ENCODE measurements around the gene CDH13.

Gene CDH13

DNA sequence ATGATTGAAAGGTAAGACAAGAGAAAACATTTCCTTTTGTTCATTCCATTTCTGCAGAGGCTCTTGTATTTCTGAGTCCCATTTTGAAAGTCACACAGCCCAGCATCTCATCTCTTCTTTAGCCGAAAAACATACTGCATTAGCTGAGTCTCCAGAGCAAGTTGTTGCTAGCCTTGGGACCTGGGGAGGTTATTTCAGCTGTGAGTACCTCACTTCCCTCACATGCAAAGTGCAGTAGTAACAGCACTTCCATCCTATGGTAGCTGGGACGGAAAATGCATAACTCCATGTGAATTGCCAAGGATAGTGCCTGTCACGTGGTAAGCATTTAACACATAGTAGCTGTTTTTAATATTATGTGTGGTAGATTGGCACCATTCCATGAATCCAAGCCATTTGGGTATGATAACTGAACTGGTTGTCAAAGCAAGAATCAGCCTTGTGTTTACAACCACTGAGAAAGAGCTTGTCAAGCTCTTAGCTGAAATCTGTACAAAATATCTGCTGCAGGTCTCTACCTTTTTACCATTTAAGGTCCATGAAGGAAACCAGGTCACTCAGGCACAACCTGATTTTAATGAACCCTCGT, 345.7 kb downstream of the CDH13 start:
- Histone ChIP-seq H3K9me3 (ENCODE audit: control insufficient read depth in 2 of 2, low read length in 2 of 2) (peaks cover 0 to 3% of the 10 kb centered on the region in 2 donors), H3K36me3 (ENCODE audit: control insufficient read depth in 2 of 2, insufficient read depth in 2 of 2, low read length in 2 of 2) (no peaks in the 10 kb centered on the region), H3K27ac (ENCODE audit: low read length) (no peak overlapping the region), H3K27me3 (ENCODE audit: control insufficient read depth in 1 of 2, insufficient read depth in 2 of 2, low read length in 2 of 2) (no peaks in the 10 kb centered on the region), H3K4me3 (ENCODE audit: low read length in 2 of 2) (no peak overlapping the region), H3K9ac (ENCODE audit: low read length in 2 of 2) (no peak overlapping the region), H3K4me1 (ENCODE audit: control insufficient read depth, insufficient read depth, low read length) (no peaks in the 10 kb centered on the region)

DNA sequence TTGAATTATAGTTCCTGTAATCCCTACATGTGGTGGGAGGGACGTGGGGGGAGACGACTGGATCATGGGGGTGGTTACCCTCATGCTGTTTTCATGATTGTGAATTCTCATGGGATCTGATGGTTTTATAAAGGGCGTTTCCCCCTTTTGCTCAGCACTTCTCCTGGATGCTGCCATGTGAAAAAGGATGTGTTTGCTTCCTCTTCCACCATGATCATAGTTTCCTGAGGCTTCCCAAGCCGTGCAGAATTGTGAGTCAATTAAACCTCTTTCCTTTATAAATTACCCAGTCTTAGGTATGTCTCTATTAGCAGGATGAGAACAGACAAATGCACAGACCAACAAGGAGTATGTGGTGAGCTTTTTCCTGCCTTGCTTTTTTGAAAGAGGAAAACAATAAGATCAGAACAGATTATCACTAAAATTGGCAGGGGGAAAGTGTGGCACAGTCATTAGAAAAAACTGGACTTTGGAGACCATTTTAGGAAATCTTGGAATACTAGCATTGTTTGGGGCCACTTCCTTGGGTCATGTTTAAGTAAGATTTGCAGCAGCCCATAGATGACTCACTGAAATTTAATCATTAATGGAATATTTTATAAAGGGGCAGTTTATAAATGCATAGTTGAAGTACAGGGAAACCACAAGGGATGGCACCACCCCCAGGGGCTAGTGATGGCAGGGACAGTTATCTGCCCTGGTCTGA, 352.8 kb downstream of the CDH13 start:
- H3K4me1 ChIP-seq (ENCODE audit: control insufficient read depth, insufficient read depth, low read length), result no peaks in the 10 kb centered on the region
- H3K27me3 ChIP-seq (ENCODE audit: control insufficient read depth in 1 of 2, insufficient read depth in 2 of 2, low read length in 2 of 2), result no peaks in the 10 kb centered on the region
- no peaks in the 10 kb centered on the region for H3K36me3 ChIP-seq (ENCODE audit: control insufficient read depth in 2 of 2, insufficient read depth in 2 of 2, low read length in 2 of 2)
- peaks cover 0 to 3% of the 10 kb centered on the region in 2 donors for H3K9me3 ChIP-seq (ENCODE audit: control insufficient read depth in 2 of 2, low read length in 2 of 2)
- no peak overlapping the region for H3K27ac ChIP-seq (ENCODE audit: low read length)
- no peak overlapping the region for H3K9ac ChIP-seq (ENCODE audit: low read length in 2 of 2)
- H3K4me3 ChIP-seq (ENCODE audit: low read length in 2 of 2), result no peak overlapping the region

DNA sequence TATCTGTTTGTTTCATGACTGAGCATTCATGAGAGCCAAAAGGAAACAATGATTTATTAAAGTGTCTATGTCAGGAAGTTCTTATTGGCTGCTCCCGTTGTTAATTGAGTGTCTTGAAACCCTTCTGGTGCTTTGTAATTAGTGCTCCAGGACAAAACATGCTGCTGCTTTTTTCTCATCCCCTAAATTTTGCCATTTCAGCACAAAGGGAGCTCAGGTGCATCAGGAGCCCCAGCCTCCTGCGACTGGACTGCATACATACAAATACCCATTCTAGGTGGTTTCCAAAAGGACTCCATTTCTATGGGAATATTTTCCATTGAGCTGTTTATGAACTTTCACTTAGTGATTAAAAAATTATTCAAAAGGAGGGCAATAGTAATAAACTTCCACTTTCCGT, 354.0 kb downstream of the CDH13 start:
- no peak overlapping the region for H3K9ac ChIP-seq (ENCODE audit: low read length in 2 of 2)
- H3K36me3 ChIP-seq (ENCODE audit: control insufficient read depth in 2 of 2, insufficient read depth in 2 of 2, low read length in 2 of 2), result no peaks in the 10 kb centered on the region
- no peaks in the 10 kb centered on the region for H3K27me3 ChIP-seq (ENCODE audit: control insufficient read depth in 1 of 2, insufficient read depth in 2 of 2, low read length in 2 of 2)
- no peak overlapping the region for H3K4me3 ChIP-seq (ENCODE audit: low read length in 2 of 2)
- H3K4me1 ChIP-seq (ENCODE audit: control insufficient read depth, insufficient read depth, low read length), result no peaks in the 10 kb centered on the region
- no peaks in the 10 kb centered on the region for H3K9me3 ChIP-seq (ENCODE audit: control insufficient read depth in 2 of 2, low read length in 2 of 2)
- H3K27ac ChIP-seq (ENCODE audit: low read length), result no peak overlapping the region

DNA sequence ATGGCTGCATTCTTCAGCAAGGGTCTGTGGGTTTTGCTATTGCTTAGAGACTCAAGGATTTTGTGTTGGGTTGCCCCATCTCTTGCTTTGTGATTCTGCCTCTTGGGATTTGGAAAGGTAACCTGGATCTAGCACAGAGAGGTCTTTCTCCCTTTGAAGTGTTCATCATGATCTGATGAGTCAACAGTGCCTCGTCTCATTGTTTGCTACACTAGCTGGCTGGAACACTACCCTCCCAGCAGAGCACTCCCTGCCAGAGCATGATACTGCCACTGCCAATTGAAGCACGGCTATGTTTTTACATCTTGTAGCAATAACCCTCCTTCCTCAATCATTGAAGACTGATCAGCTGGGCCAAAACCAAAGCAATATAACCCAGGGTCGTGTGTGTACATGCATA, 361.0 kb downstream of the CDH13 start:
- Histone ChIP-seq H3K27me3 (ENCODE audit: control insufficient read depth in 1 of 2, insufficient read depth in 2 of 2, low read length in 2 of 2) (no peaks in the 10 kb centered on the region), H3K9me3 (ENCODE audit: control insufficient read depth in 2 of 2, low read length in 2 of 2) (no peaks in the 10 kb centered on the region), H3K4me1 (ENCODE audit: control insufficient read depth, insufficient read depth, low read length) (no peaks in the 10 kb centered on the region), H3K36me3 (ENCODE audit: control insufficient read depth in 2 of 2, insufficient read depth in 2 of 2, low read length in 2 of 2) (no peaks in the 10 kb centered on the region), H3K27ac (ENCODE audit: low read length) (no peak overlapping the region), H3K9ac (ENCODE audit: low read length in 2 of 2) (no peak overlapping the region), H3K4me3 (ENCODE audit: low read length in 2 of 2) (no peak overlapping the region)

DNA sequence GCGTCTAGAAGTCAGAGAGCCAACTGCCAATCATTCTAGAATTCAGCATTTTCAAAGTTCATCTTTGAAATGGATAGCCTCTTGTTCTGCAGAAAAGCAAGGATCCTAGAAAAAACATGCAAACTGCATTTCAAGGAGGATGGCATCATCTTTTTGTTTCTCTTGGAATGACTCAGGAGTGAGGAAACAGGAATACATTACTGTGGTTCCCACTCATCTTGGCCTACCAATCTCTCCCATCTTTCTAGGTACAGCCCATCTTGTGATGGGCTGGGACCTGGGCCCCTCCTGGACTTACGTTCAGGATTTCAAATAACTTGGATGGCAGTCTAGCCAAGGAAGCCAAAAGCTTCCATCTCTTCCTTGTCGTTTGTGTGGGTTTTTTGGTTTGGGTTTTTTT, 363.4 kb downstream of the CDH13 start:
- no peak overlapping the region for H3K27ac ChIP-seq (ENCODE audit: low read length)
- no peaks in the 10 kb centered on the region for H3K27me3 ChIP-seq (ENCODE audit: control insufficient read depth in 1 of 2, insufficient read depth in 2 of 2, low read length in 2 of 2)
- no peaks in the 10 kb centered on the region for H3K9me3 ChIP-seq (ENCODE audit: control insufficient read depth in 2 of 2, low read length in 2 of 2)
- no peak overlapping the region for H3K9ac ChIP-seq (ENCODE audit: low read length in 2 of 2)
- no peaks in the 10 kb centered on the region for H3K36me3 ChIP-seq (ENCODE audit: control insufficient read depth in 2 of 2, insufficient read depth in 2 of 2, low read length in 2 of 2)
- H3K4me1 ChIP-seq (ENCODE audit: control insufficient read depth, insufficient read depth, low read length), result no peaks in the 10 kb centered on the region
- no peak overlapping the region for H3K4me3 ChIP-seq (ENCODE audit: low read length in 2 of 2)

DNA sequence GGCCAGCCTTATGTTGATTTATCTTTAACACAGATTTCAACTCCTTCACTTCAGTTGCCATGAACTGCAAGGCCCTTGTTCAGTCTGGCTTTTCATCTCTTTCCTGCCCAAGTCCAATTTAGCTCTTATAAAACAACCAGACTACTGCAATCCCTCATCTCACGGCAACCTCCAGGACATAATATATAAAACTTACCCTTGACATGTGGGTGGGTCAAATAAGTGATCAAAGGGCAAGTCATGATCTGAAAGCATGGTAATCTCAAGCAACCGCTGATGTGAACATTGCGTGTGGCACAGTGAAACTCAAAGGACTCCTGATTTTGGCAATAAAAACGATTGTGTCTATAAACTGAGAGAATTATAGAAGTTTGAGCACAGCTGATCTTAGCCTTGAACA, 364.6 kb downstream of the CDH13 start:
- H3K9ac ChIP-seq (ENCODE audit: low read length in 2 of 2), result no peak overlapping the region

DNA sequence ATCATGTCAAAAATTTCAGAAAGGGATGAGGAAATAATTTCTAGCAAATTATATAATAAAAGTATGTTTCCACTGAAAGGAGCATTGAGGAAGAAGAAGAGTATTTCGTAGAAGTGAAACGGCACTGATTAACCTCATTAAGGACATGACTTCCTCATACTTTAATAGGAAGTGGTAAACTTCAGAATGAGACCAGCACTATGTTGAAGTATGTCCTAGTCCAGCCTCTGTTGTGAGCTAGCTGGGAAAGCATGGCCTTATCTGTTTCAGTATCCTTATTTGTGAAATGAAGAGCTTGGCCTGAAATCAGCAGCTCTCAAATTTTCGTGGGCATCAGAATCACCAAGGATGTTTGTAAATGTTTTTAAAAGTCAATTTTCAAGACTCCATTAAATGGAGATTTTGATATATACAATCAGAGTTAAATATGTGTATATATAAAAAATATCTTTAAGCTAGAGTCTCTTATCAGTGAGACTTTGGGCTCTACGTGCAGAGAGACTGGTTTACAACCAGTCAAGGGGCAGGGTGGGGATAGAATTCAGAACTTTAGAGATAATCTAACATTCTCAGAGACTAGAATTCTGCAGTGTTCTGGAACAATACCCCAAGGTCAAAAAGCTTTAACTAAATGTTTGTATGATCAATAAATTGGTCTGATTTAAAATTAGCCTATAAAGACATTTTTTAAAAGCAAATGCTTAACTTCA, 365.4 kb downstream of the CDH13 start:
- Histone ChIP-seq H3K4me1 (ENCODE audit: control insufficient read depth, insufficient read depth, low read length) (no peaks in the 10 kb centered on the region), H3K4me3 (ENCODE audit: low read length in 2 of 2) (no peak overlapping the region), H3K27ac (ENCODE audit: low read length) (no peak overlapping the region), H3K36me3 (ENCODE audit: control insufficient read depth in 2 of 2, insufficient read depth in 2 of 2, low read length in 2 of 2) (no peaks in the 10 kb centered on the region), H3K9me3 (ENCODE audit: control insufficient read depth in 2 of 2, low read length in 2 of 2) (no peaks in the 10 kb centered on the region), H3K27me3 (ENCODE audit: control insufficient read depth in 1 of 2, insufficient read depth in 2 of 2, low read length in 2 of 2) (no peaks in the 10 kb centered on the region), H3K9ac (ENCODE audit: low read length in 2 of 2) (no peak overlapping the region)

More for the DNA sequence above, 364.6 kb downstream of the CDH13 start:
- H3K4me3 ChIP-seq (ENCODE audit: low read length in 2 of 2), result no peak overlapping the region
- H3K27ac ChIP-seq (ENCODE audit: low read length), result no peak overlapping the region
- no peaks in the 10 kb centered on the region for H3K27me3 ChIP-seq (ENCODE audit: control insufficient read depth in 1 of 2, insufficient read depth in 2 of 2, low read length in 2 of 2)
- no peaks in the 10 kb centered on the region for H3K9me3 ChIP-seq (ENCODE audit: control insufficient read depth in 2 of 2, low read length in 2 of 2)
- H3K36me3 ChIP-seq (ENCODE audit: control insufficient read depth in 2 of 2, insufficient read depth in 2 of 2, low read length in 2 of 2), result no peaks in the 10 kb centered on the region
- no peaks in the 10 kb centered on the region for H3K4me1 ChIP-seq (ENCODE audit: control insufficient read depth, insufficient read depth, low read length)

DNA sequence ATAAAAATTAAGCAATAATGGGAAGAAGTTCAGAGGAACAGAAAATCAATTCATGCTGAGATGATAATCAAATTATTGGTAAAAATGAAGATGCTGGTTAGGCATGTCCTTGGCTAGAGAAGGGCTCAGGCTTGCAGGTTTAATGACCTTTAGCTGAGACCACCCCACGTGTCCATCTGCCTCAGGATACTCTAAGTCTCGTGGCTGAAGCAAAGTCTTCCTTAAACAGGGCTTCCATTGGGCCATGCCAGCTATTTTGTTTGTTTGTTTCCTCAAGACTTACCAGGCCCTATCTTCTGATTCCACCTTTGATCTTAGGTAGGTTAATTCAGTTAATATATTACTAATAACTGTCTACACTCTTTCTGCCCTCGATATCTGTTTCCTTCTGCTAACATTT, 366.0 kb downstream of the CDH13 start:
- Histone ChIP-seq H3K9ac (ENCODE audit: low read length in 2 of 2) (no peak overlapping the region), H3K4me3 (ENCODE audit: low read length in 2 of 2) (no peak overlapping the region), H3K4me1 (ENCODE audit: control insufficient read depth, insufficient read depth, low read length) (no peaks in the 10 kb centered on the region), H3K27me3 (ENCODE audit: control insufficient read depth in 1 of 2, insufficient read depth in 2 of 2, low read length in 2 of 2) (no peaks in the 10 kb centered on the region), H3K36me3 (ENCODE audit: control insufficient read depth in 2 of 2, insufficient read depth in 2 of 2, low read length in 2 of 2) (no peaks in the 10 kb centered on the region), H3K9me3 (ENCODE audit: control insufficient read depth in 2 of 2, low read length in 2 of 2) (no peaks in the 10 kb centered on the region), H3K27ac (ENCODE audit: low read length) (no peak overlapping the region)

DNA sequence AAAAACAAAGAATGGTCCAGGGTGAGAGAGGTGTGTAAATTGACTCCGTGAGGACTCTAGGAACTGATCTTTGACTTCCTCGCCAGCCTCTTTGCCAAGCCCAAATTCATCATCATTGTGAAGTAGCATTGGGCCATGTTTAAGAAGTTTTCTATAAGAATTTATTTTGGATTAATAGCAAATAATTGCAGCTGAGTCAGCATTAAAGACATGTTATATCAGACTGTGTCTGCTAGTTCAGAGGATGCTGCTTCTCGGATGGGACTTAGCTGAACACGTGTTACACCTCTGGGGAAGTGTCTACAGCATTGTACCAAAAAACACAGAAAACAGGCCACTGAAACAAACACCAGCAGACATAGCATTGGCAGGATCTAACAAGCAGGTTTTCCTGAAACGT, 366.6 kb downstream of the CDH13 start:
- Histone ChIP-seq H3K36me3 (ENCODE audit: control insufficient read depth in 2 of 2, insufficient read depth in 2 of 2, low read length in 2 of 2) (no peaks in the 10 kb centered on the region), H3K9ac (ENCODE audit: low read length in 2 of 2) (no peak overlapping the region), H3K27ac (ENCODE audit: low read length) (no peak overlapping the region), H3K4me1 (ENCODE audit: control insufficient read depth, insufficient read depth, low read length) (no peaks in the 10 kb centered on the region), H3K9me3 (ENCODE audit: control insufficient read depth in 2 of 2, low read length in 2 of 2) (no peaks in the 10 kb centered on the region), H3K4me3 (ENCODE audit: low read length in 2 of 2) (no peak overlapping the region), H3K27me3 (ENCODE audit: control insufficient read depth in 1 of 2, insufficient read depth in 2 of 2, low read length in 2 of 2) (no peaks in the 10 kb centered on the region)

DNA sequence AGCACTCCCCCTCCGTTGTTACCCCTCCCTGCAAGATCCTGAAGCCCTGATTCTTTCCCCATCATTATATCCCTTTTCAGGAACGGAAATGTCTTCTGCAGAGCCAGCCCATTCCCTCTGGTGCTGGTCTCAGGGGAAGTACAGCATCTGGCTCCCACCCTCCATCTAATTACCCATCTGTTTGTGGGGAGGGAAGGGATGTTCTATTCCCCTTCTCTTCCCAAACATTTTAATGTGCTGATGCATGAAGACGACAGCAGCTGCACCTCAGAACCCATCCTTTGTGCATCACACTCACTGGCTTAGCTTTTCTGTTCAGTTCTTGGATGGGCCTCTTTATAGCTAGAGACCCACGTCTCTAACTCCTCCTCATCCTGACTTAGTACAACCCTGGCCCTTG, 367.2 kb downstream of the CDH13 start:
- H3K4me1 ChIP-seq (ENCODE audit: control insufficient read depth, insufficient read depth, low read length), result no peaks in the 10 kb centered on the region
- no peak overlapping the region for H3K27ac ChIP-seq (ENCODE audit: low read length)
- no peak overlapping the region for H3K9ac ChIP-seq (ENCODE audit: low read length in 2 of 2)
- no peaks in the 10 kb centered on the region for H3K27me3 ChIP-seq (ENCODE audit: control insufficient read depth in 1 of 2, insufficient read depth in 2 of 2, low read length in 2 of 2)
- no peak overlapping the region for H3K4me3 ChIP-seq (ENCODE audit: low read length in 2 of 2)
- no peaks in the 10 kb centered on the region for H3K9me3 ChIP-seq (ENCODE audit: control insufficient read depth in 2 of 2, low read length in 2 of 2)
- no peaks in the 10 kb centered on the region for H3K36me3 ChIP-seq (ENCODE audit: control insufficient read depth in 2 of 2, insufficient read depth in 2 of 2, low read length in 2 of 2)
